DND-41 (cell line): ENCODE data around the gene PLCD1.

Experiments used
- EZH2 ChIP-seq: IDR thresholded peaks from 3 replicates; pipeline ENCODE4 v1.6.1; 2012; ENCODE audit warnings: borderline replicate concordance, low read depth, mild to moderate bottlenecking, moderate library complexity, low read length, inconsistent platforms; ENCODE audit not compliant: severe bottlenecking
- TF ChIP-seq, protein P1 (sequence below): IDR thresholded peaks from 2 replicates; pipeline ENCODE4 v1.5.1; 2012; ENCODE audit warnings: borderline replicate concordance, low read length, moderate library complexity, mild to moderate bottlenecking; ENCODE audit not compliant: poor library complexity, severe bottlenecking; ENCODE audit errors: extremely low read depth

GRCh38 chr3:37991823-37992222 is 37.6 kb downstream of the PLCD1 start:
- TF ChIP-seq, protein P1, sequence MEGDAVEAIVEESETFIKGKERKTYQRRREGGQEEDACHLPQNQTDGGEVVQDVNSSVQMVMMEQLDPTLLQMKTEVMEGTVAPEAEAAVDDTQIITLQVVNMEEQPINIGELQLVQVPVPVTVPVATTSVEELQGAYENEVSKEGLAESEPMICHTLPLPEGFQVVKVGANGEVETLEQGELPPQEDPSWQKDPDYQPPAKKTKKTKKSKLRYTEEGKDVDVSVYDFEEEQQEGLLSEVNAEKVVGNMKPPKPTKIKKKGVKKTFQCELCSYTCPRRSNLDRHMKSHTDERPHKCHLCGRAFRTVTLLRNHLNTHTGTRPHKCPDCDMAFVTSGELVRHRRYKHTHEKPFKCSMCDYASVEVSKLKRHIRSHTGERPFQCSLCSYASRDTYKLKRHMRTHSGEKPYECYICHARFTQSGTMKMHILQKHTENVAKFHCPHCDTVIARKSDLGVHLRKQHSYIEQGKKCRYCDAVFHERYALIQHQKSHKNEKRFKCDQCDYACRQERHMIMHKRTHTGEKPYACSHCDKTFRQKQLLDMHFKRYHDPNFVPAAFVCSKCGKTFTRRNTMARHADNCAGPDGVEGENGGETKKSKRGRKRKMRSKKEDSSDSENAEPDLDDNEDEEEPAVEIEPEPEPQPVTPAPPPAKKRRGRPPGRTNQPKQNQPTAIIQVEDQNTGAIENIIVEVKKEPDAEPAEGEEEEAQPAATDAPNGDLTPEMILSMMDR: no peak
- TF ChIP-seq EZH2: no peak
